Subcutaneous abdominal adipose tissue (tissue), 5 donors: Measurements from ENCODE around the gene ZNF772.

Source experiments
- H3K27ac ChIP-seq: one replicate; pipeline ENCODE4 v1.7.0; 2013; ENCODE audit warnings: low read depth, mild to moderate bottlenecking, inconsistent platforms, low read length, moderate library complexity
- H3K27me3 ChIP-seq, 5 donors: one replicate each; pipeline ENCODE4 v1.7.0; 2013; ENCODE audit warnings: low read length in 5 of 5, inconsistent platforms in 1 of 5; ENCODE audit not compliant: control insufficient read depth in 5 of 5, insufficient read depth in 4 of 5
- H3K36me3 ChIP-seq, 5 donors: one replicate each; pipeline ENCODE4 v1.7.0; 2013; ENCODE audit warnings: low read length in 5 of 5; ENCODE audit not compliant: control insufficient read depth in 5 of 5, insufficient read depth in 5 of 5
- H3K4me1 ChIP-seq, 5 donors: one replicate each; pipeline ENCODE4 v1.7.0; 2013; ENCODE audit warnings: low read length in 5 of 5, mild to moderate bottlenecking in 3 of 5, moderate library complexity in 1 of 5; ENCODE audit not compliant: control insufficient read depth in 5 of 5, insufficient read depth in 5 of 5
- H3K4me3 ChIP-seq, 5 donors: one replicate each; pipeline ENCODE4 v1.7.0; 2013; ENCODE audit warnings: low read length in 5 of 5, low read depth in 1 of 5
- H3K9ac ChIP-seq, 5 donors: one replicate each; pipeline ENCODE4 v1.7.0; 2013; ENCODE audit warnings: low read length in 5 of 5, mild to moderate bottlenecking in 4 of 5, moderate library complexity in 3 of 5
- H3K9me3 ChIP-seq, 5 donors: one replicate each; pipeline ENCODE4 v1.7.0; 2013; ENCODE audit warnings: low read length in 5 of 5; ENCODE audit not compliant: control insufficient read depth in 5 of 5
- donor health status: healthy.
- donor health status: healthy.
- donor health status: healthy.
- donor health status: healthy.
- donor health status: healthy.

The ZNF772 gene

GRCh38 chr19:57437931-57438330 lies 39.4 kb downstream of the ZNF772 start:
- Histone ChIP-seq H3K4me3 (no peak overlapping the region), H3K36me3 (peaks cover 0 to 24% (median 15%) of the 10 kb centered on the region in 5 donors), H3K9ac (no peak overlapping the region), H3K4me1 (peaks cover 4 to 22% (median 19%) of the 10 kb centered on the region in 5 donors), H3K9me3 (peaks cover 4 to 34% (median 12%) of the 10 kb centered on the region in 5 donors), H3K27ac (no peak overlapping the region), H3K27me3 (no peaks in the 10 kb centered on the region)

DNA sequence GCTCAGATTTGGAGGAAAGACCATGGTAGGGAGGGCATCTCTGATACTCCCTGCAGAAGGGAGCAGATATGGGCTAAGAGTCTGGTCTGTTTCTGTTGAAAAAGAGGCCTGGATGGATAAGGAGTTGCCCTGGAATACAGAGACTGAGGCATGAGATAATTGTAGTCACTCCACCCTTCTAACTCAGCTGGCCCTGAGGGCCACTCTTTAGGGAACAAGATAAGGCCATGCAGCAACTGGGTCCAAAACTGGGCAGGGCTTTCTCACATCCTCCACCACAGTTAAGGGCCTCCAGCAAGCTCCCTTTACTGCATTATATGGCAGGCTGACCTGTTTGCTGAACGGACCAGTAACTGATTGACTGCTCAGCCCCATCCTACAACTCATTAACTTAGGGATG lies 40.9 kb downstream of the ZNF772 start:
- no peaks in the 10 kb centered on the region for H3K27me3 ChIP-seq
- H3K27ac ChIP-seq: no peak overlapping the region
- peaks cover under 1 to 20% (median 4%) of the 10 kb centered on the region in 5 donors for H3K9me3 ChIP-seq
- peaks cover 0 to 14% (median 11%) of the 10 kb centered on the region in 5 donors for H3K36me3 ChIP-seq
- peaks cover 4 to 22% (median 19%) of the 10 kb centered on the region in 5 donors for H3K4me1 ChIP-seq
- peak overlapping the region; percentile 83 to 96 (median 94) for H3K4me3 ChIP-seq
- H3K9ac ChIP-seq: peak overlapping the region in 2 of 5 donors; percentile 83 to 87

DNA sequence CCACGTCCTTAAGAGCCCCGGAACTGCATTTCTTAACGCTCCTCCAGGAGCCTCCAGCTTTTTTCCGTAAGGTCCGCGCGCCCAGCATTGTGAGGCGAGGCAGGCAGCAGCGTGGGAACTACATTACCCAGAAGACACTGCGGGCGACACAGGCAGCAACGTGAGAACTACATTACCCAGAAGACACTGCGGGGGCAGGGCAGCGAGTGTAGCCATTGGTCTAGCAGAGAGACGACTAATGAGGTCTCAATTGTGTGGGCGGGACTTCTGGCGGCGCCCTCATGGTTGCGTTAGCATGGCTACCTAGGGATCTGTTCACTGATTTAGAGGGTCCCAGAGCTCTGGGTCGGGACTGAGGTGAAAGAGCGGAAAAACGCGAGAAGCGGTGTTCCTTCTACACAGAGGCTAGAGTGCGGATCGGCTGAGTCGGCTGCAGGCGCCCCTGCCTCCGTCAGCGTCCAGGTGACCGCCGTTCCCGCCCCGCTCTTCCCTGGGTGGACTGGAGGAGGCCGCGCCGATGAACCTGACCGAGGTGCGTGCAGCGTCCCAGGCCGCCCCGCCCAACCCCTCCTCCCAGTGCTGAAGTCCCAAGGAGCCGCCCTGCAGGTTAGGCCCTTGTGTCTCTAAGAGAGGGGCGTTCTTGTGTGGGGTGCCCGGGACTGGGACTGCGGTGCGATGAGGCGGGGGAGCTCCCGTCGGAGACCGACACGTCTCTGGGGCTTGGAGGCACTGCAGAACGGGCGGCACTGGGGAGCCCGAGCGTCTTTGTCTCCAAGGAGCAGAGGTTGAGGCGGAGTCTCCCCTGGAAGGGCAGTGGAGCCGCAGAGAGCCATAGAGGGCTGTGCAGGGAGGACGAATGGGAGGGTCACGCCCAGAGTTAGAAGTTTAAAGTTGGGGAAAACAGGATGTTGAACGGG lies 42.0 kb downstream of the ZNF772 start, which contains the start of gene ZNF749:
Gene ZNF749, plus strand, starts transcription at position 264 of the 917 bp plus-strand sequence. Its CDS starts 254 bp downstream, at position 518.
- peaks cover 0 to 14% (median 11%) of the 10 kb centered on the region in 5 donors for H3K36me3 ChIP-seq
- no peak within 1 kb of the TSS for H3K27ac ChIP-seq
- peak within 1 kb of the TSS; percentile 38 to 91 (median 87) for H3K9ac ChIP-seq
- peak within 1 kb of the TSS; percentile 83 to 96 (median 94) for H3K4me3 ChIP-seq
- H3K27me3 ChIP-seq: no peaks in the 10 kb centered on the region
- H3K9me3 ChIP-seq: peaks cover 0 to 12% (median 1%) of the 10 kb centered on the region in 5 donors
- peaks cover 4 to 22% (median 19%) of the 10 kb centered on the region in 5 donors for H3K4me1 ChIP-seq

GRCh38 chr19:57434386-57435061 lies 42.8 kb downstream of the ZNF772 start:
- peaks cover 0 to 6% (median 0%) of the 10 kb centered on the region in 5 donors for H3K9me3 ChIP-seq
- H3K27me3 ChIP-seq: no peaks in the 10 kb centered on the region
- H3K27ac ChIP-seq: no peak overlapping the region
- H3K4me3 ChIP-seq: peak overlapping the region; percentile 79 to 96 (median 94)
- peak overlapping the region in 4 of 5 donors; percentile 83 to 91 (median 88) for H3K9ac ChIP-seq
- peaks cover 4 to 22% (median 19%) of the 10 kb centered on the region in 5 donors for H3K4me1 ChIP-seq
- peaks cover 0 to 14% (median 11%) of the 10 kb centered on the region in 5 donors for H3K36me3 ChIP-seq

GRCh38 chr19:57421037-57421436 lies 56.3 kb downstream of the ZNF772 start:
- Histone ChIP-seq H3K36me3 (peaks cover 33 to 51% (median 44%) of the 10 kb centered on the region in 5 donors), H3K27me3 (peaks cover 0 to 13% (median 0%) of the 10 kb centered on the region in 5 donors), H3K9me3 (peaks cover 34 to 73% (median 44%) of the 10 kb centered on the region in 5 donors), H3K27ac (no peak overlapping the region), H3K4me3 (peak overlapping the region in 3 of 5 donors; percentile 11 to 50 (median 32)), H3K9ac (peak overlapping the region in 1 of 5 donors; percentile 85), H3K4me1 (peaks cover 0 to 13% (median 0%) of the 10 kb centered on the region in 5 donors)

- Histone ChIP-seq H3K9ac (no peak overlapping the region), H3K4me3 (peak overlapping the region in 4 of 5 donors; percentile 32 to 50 (median 40)), H3K9me3 (peaks cover 34 to 71% (median 49%) of the 10 kb centered on the region in 5 donors), H3K27me3 (peaks cover 0 to 13% (median 0%) of the 10 kb centered on the region in 5 donors), H3K4me1 (peaks cover 0 to 13% (median 0%) of the 10 kb centered on the region in 5 donors), H3K27ac (no peak overlapping the region), H3K36me3 (peaks cover 33 to 64% (median 50%) of the 10 kb centered on the region in 5 donors)
These were observed 57.9 kb downstream of the ZNF772 start for GRCh38 chr19:57419439-57419838.
